Gastroesophageal sphincter (tissue), 4 donors: ENCODE results near the gene KCTD1. TPM values are rescaled to one million over a fixed set of nuclear protein-coding genes. Genes with fewer than 3 reads are reported as not detected.

Experiments
- ATAC-seq: fragments of 150-250 bp; one replicate; pipeline ENCODE4 v1.9.1; 2016; ENCODE audit warnings: mild to moderate bottlenecking, moderate library complexity
- H3K27ac ChIP-seq, 4 donors: fragments of 200-600 bp; sonication (generic) in 3 of 4; 1 replicate in 3 of 4; 2 replicates in 1 of 4; pipeline ENCODE4 v1.5.1; 2016 to 2019
- H3K27me3 ChIP-seq: fragments of 200-600 bp; sonication (generic); one replicate; pipeline ENCODE4 v1.5.1; 2019
- H3K36me3 ChIP-seq, 2 donors: fragments of 200-600 bp; sonication (generic); one replicate each; pipeline ENCODE4 v1.5.1; 2019; ENCODE audit warnings: control low read depth in 1 of 2
- H3K4me1 ChIP-seq, 3 donors: fragments of 200-600 bp; sonication (generic); 1 replicate in 2 of 3; 2 replicates in 1 of 3; pipeline ENCODE4 v1.5.1; 2016 to 2019; ENCODE audit warnings: control low read depth in 2 of 3
- H3K4me3 ChIP-seq, 2 donors: fragments of 200-600 bp; sonication (generic); one replicate each; pipeline ENCODE4 v1.5.1; 2019; ENCODE audit warnings: mild to moderate bottlenecking in 1 of 2, moderate library complexity in 1 of 2
- H3K9me3 ChIP-seq, 3 donors: fragments of 200-600 bp; sonication (generic); one replicate each; pipeline ENCODE4 v1.5.1; 2017 to 2019; ENCODE audit warnings: control low read depth in 2 of 3
- CTCF ChIP-seq, 4 experiments: fragments of 200-600 bp in 2 of 4; fragments of 450-650 bp in 2 of 4; sonication (generic) in 1 of 4; IDR thresholded peaks; one replicate each; pipeline ENCODE4 v1.5.1; 2017 to 2019; ENCODE audit warnings: antibody characterized with exemption in 4 of 4, mild to moderate bottlenecking in 2 of 4, moderate library complexity in 2 of 4
- EP300 ChIP-seq: sonication (generic); formaldehyde crosslinking; IDR thresholded peaks from one replicate; pipeline ENCODE4 v1.6.1; 2017; ENCODE audit warnings: antibody characterized with exemption, mild to moderate bottlenecking
- POLR2A ChIP-seq, 2 donors: fragments of 450-650 bp; IDR thresholded peaks; one replicate each; pipeline ENCODE4 v1.6.1; 2017; ENCODE audit warnings: antibody characterized with exemption in 2 of 2, mild to moderate bottlenecking in 2 of 2, moderate library complexity in 1 of 2
- POLR2AphosphoS5 ChIP-seq: sonication (generic); formaldehyde crosslinking; IDR thresholded peaks from one replicate; pipeline ENCODE4 v1.6.1; 2017; ENCODE audit warnings: antibody characterized with exemption
- WGBS, 2 donors: methylation state at CpG; one replicate each; pipeline ENCODE4 v1.1.5; 2018; ENCODE audit warnings: low coverage in 1 of 2; 5-methylcytosine and 5-hydroxymethylcytosine counted together
- total RNA-seq, 4 donors: library from RNA; depleted of rRNA; stranded (reverse); fragments of >200 nt; gene quantifications; one replicate each; pipeline ENCODE4 v1.1.0, GENCODE V29; 2016

KCTD1 gene
- total RNA-seq, 4 donors from 2014 or later: 13.6 to 17.1 (median 16.6) TPM

- Histone ChIP-seq H3K9me3 (no peaks in the 10 kb centered on the region), H3K27ac (no peak overlapping the region), H3K27me3 (no peaks in the 10 kb centered on the region), H3K4me3 (no peak overlapping the region), H3K4me1 (no peaks in the 10 kb centered on the region), H3K36me3 (peaks cover 0 to 36% of the 10 kb centered on the region in 2 donors)
- TF ChIP-seq POLR2AphosphoS5 (no peak), CTCF (IDR thresholded peaks at IDR 0.05) (no peak), POLR2A (IDR thresholded peaks at IDR 0.05) (no peak), EP300 (no peak)
- 80% methylated on average over 1 of the region's 3 CpGs; no CpG with 5 or more reads in 1 of the 2 donors for WGBS, 2 donors
- ATAC-seq: no peak
These were observed 94.2 kb downstream of the KCTD1 start for GRCh38 chr18:26454192-26454591.

GRCh38 chr18:26453386-26453901 lies 94.9 kb downstream of the KCTD1 start:
- peaks cover 0 to 32% of the 10 kb centered on the region in 2 donors for H3K36me3 ChIP-seq
- H3K27me3 ChIP-seq: no peaks in the 10 kb centered on the region
- no peak for ATAC-seq
- 80 to 88% methylated on average over 4 of the region's 4 CpGs for WGBS, 2 donors
- H3K27ac ChIP-seq: no peak overlapping the region
- no peak for TF ChIP-seq POLR2AphosphoS5
- no peak for TF ChIP-seq POLR2A (IDR thresholded peaks at IDR 0.05)
- no peak for TF ChIP-seq CTCF (IDR thresholded peaks at IDR 0.05)
- no peak for TF ChIP-seq EP300
- H3K4me1 ChIP-seq: no peaks in the 10 kb centered on the region
- H3K9me3 ChIP-seq: no peaks in the 10 kb centered on the region
- H3K4me3 ChIP-seq: no peak overlapping the region

- no peak overlapping the region for H3K4me3 ChIP-seq
- TF ChIP-seq CTCF (IDR thresholded peaks at IDR 0.05) (no peak), POLR2AphosphoS5 (no peak), POLR2A (IDR thresholded peaks at IDR 0.05) (no peak), EP300 (no peak)
- H3K27ac ChIP-seq: no peak overlapping the region
- H3K27me3 ChIP-seq: peaks cover 4% of the 10 kb centered on the region
- H3K9me3 ChIP-seq: no peaks in the 10 kb centered on the region
- peaks cover 0 to 21% of the 10 kb centered on the region in 2 donors for H3K36me3 ChIP-seq
- no peaks in the 10 kb centered on the region for H3K4me1 ChIP-seq
- WGBS, 2 donors: 84 to 94% methylated on average over 7 to 8 of the region's 8 CpGs
- ATAC-seq: no peak
These were observed 97.2 kb downstream of the KCTD1 start for GRCh38 chr18:26450989-26451682.

- Histone ChIP-seq H3K36me3 (no peaks in the 10 kb centered on the region), H3K4me1 (no peaks in the 10 kb centered on the region), H3K27me3 (peaks cover 7% of the 10 kb centered on the region), H3K9me3 (no peaks in the 10 kb centered on the region), H3K4me3 (no peak overlapping the region), H3K27ac (peak overlapping the region in 1 of 4 donors; percentile 17)
- 69 to 79% methylated on average over 8 of the region's 8 CpGs for WGBS, 2 donors
- TF ChIP-seq POLR2AphosphoS5: no peak
- no peak for TF ChIP-seq POLR2A (IDR thresholded peaks at IDR 0.05)
- no peak for TF ChIP-seq EP300
- TF ChIP-seq CTCF (IDR thresholded peaks at IDR 0.05): no peak
- ATAC-seq: no peak
These were observed 99.6 kb downstream of the KCTD1 start for GRCh38 chr18:26448714-26449159.

GRCh38 chr18:26443853-26444252 lies 104.5 kb downstream of the KCTD1 start:
- no peak overlapping the region for H3K27ac ChIP-seq
- ATAC-seq: no peak
- no peaks in the 10 kb centered on the region for H3K4me1 ChIP-seq
- no peaks in the 10 kb centered on the region for H3K9me3 ChIP-seq
- TF ChIP-seq POLR2A (IDR thresholded peaks at IDR 0.05) (no peak), EP300 (no peak), CTCF (IDR thresholded peaks at IDR 0.05) (no peak), POLR2AphosphoS5 (no peak)
- no peak overlapping the region for H3K4me3 ChIP-seq
- H3K27me3 ChIP-seq: peaks cover 7% of the 10 kb centered on the region
- H3K36me3 ChIP-seq: no peaks in the 10 kb centered on the region
